Skeletal muscle satellite cell (primary cell): Measurements from ENCODE around the gene CA10.

ENCODE experiments used
- H3K27me3 ChIP-seq: 2 replicates; pipeline ENCODE4 v1.7.0; 2013; ENCODE audit warnings: low read length; ENCODE audit not compliant: control insufficient read depth, insufficient read depth
- H3K36me3 ChIP-seq: 2 replicates; pipeline ENCODE4 v1.7.0; 2013; ENCODE audit warnings: mild to moderate bottlenecking, control low read depth, low read length; ENCODE audit not compliant: insufficient read depth
- H3K4me1 ChIP-seq: 2 replicates; pipeline ENCODE4 v1.7.0; 2013; ENCODE audit warnings: low read length; ENCODE audit not compliant: control insufficient read depth, insufficient read depth
- H3K4me2 ChIP-seq: 2 replicates; pipeline ENCODE4 v1.7.0; 2013; ENCODE audit warnings: mild to moderate bottlenecking, low read length
- H3K4me3 ChIP-seq: 2 replicates; pipeline ENCODE4 v1.7.0; 2013; ENCODE audit warnings: low read length
- H3K9ac ChIP-seq: 2 replicates; pipeline ENCODE4 v1.7.0; 2013; ENCODE audit warnings: mild to moderate bottlenecking, low read depth, low read length, moderate library complexity
- H3K9me3 ChIP-seq: replicated peaks from 2 replicates; pipeline ENCODE4 v1.7.0; 2013; ENCODE audit warnings: mild to moderate bottlenecking, control low read depth, low read length

Gene CA10

GRCh38 chr17:52157603-52158449 lies 688 bp downstream of the CA10 start:
- Histone ChIP-seq H3K36me3 (no peaks in the 10 kb centered on the region), H3K4me2 (no peak overlapping the region), H3K4me1 (no peaks in the 10 kb centered on the region), H3K9me3 (no peaks in the 10 kb centered on the region), H3K27me3 (peaks cover 29% of the 10 kb centered on the region), H3K9ac (no peak overlapping the region), H3K4me3 (no peak overlapping the region)

GRCh38 chr17:52156576-52157570 lies 1.6 kb downstream of the CA10 start:
- no peak overlapping the region for H3K4me2 ChIP-seq
- H3K9ac ChIP-seq, result no peak overlapping the region
- H3K4me3 ChIP-seq, result no peak overlapping the region
- H3K36me3 ChIP-seq, result no peaks in the 10 kb centered on the region
- no peaks in the 10 kb centered on the region for H3K4me1 ChIP-seq
- no peaks in the 10 kb centered on the region for H3K9me3 ChIP-seq
- H3K27me3 ChIP-seq, result peaks cover 29% of the 10 kb centered on the region

GRCh38 chr17:52155301-52155700 lies 3.2 kb downstream of the CA10 start:
- Histone ChIP-seq H3K36me3 (no peaks in the 10 kb centered on the region), H3K9ac (no peak overlapping the region), H3K27me3 (peaks cover 28% of the 10 kb centered on the region), H3K4me1 (no peaks in the 10 kb centered on the region), H3K9me3 (no peaks in the 10 kb centered on the region), H3K4me3 (no peak overlapping the region), H3K4me2 (no peak overlapping the region)

DNA sequence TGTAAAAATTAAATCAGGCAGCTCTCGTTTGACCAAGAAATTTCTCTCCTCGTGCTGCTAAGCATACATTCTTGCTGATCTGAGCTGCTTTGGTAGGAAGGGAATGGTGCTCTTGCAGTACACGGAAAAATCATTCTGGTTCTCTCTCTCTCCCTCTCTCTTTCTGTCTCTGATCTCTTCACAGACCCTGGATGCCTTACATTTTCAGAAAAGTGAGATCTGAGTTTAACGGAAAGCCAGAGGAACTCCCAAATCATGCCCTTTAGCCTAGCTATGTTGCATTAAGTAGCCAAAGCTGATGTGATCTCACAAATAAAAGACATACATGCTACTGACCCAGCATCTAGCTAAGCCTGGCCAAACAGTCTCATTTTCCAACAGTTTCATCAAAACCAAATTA lies 4.0 kb downstream of the CA10 start:
- H3K9me3 ChIP-seq, result no peaks in the 10 kb centered on the region
- no peak overlapping the region for H3K4me2 ChIP-seq
- H3K4me3 ChIP-seq, result no peak overlapping the region
- H3K4me1 ChIP-seq, result no peaks in the 10 kb centered on the region
- H3K9ac ChIP-seq, result no peak overlapping the region
- H3K36me3 ChIP-seq, result no peaks in the 10 kb centered on the region
- H3K27me3 ChIP-seq, result peaks cover 21% of the 10 kb centered on the region

DNA sequence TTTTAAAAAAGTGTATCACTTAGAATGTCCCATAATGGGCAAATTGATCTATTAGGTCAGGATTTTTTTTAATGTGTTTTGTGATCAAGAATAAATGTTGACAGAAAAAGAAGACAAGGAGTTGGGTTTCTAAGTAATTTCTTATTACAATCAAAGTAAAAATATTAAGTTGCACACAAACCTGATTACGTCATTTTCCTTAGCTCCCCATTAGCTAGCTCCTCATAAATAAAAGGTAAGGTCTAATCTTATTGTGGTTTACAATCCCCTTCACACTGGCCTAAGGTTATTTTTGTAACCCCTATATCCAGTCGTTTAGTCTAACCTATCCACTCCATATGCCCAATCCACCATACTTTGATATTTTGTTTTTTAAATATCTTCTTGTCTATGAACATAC lies 7.6 kb downstream of the CA10 start:
- Histone ChIP-seq H3K36me3 (no peaks in the 10 kb centered on the region), H3K4me2 (no peak overlapping the region), H3K27me3 (no peaks in the 10 kb centered on the region), H3K4me3 (no peak overlapping the region), H3K9ac (no peak overlapping the region), H3K9me3 (no peaks in the 10 kb centered on the region), H3K4me1 (no peaks in the 10 kb centered on the region)

DNA sequence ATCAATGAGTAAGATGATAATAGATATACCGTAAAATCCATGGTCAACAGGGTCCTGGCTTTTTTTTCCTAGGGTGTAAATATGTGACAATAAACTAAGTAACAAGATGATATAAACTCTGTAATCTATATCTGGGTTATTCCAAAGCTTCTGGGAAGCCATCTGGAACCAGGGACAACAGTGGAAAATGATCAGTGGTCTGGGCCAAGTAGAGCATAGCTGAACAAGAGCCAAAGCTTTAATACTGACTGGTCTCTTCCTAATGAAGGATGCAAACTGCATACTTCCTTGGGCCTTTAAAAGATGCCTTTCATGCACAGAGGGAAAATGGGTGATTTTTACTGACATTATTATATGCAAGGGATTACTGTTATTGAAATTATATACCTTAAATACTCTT lies 8.9 kb downstream of the CA10 start:
- Histone ChIP-seq H3K4me3 (no peak overlapping the region), H3K4me2 (no peak overlapping the region), H3K27me3 (no peaks in the 10 kb centered on the region), H3K9me3 (no peaks in the 10 kb centered on the region), H3K4me1 (no peaks in the 10 kb centered on the region), H3K9ac (no peak overlapping the region), H3K36me3 (no peaks in the 10 kb centered on the region)

- H3K9me3 ChIP-seq, result no peaks in the 10 kb centered on the region
- H3K9ac ChIP-seq, result no peak overlapping the region
- H3K36me3 ChIP-seq, result no peaks in the 10 kb centered on the region
- H3K4me1 ChIP-seq, result no peaks in the 10 kb centered on the region
- H3K4me3 ChIP-seq, result no peak overlapping the region
- H3K4me2 ChIP-seq, result no peak overlapping the region
- H3K27me3 ChIP-seq, result no peaks in the 10 kb centered on the region
Observed at GRCh38 chr17:52148969-52149351, 9.6 kb downstream of the CA10 start.

GRCh38 chr17:52148288-52148968 lies 10.1 kb downstream of the CA10 start:
- Histone ChIP-seq H3K9ac (no peak overlapping the region), H3K27me3 (no peaks in the 10 kb centered on the region), H3K4me1 (no peaks in the 10 kb centered on the region), H3K36me3 (no peaks in the 10 kb centered on the region), H3K4me2 (no peak overlapping the region), H3K4me3 (no peak overlapping the region), H3K9me3 (no peaks in the 10 kb centered on the region)

- no peak overlapping the region for H3K4me3 ChIP-seq
- H3K4me1 ChIP-seq, result no peaks in the 10 kb centered on the region
- H3K4me2 ChIP-seq, result no peak overlapping the region
- no peak overlapping the region for H3K9ac ChIP-seq
- no peaks in the 10 kb centered on the region for H3K9me3 ChIP-seq
- no peaks in the 10 kb centered on the region for H3K27me3 ChIP-seq
- H3K36me3 ChIP-seq, result no peaks in the 10 kb centered on the region
Observed at GRCh38 chr17:52147872-52148271, 10.6 kb downstream of the CA10 start.

DNA sequence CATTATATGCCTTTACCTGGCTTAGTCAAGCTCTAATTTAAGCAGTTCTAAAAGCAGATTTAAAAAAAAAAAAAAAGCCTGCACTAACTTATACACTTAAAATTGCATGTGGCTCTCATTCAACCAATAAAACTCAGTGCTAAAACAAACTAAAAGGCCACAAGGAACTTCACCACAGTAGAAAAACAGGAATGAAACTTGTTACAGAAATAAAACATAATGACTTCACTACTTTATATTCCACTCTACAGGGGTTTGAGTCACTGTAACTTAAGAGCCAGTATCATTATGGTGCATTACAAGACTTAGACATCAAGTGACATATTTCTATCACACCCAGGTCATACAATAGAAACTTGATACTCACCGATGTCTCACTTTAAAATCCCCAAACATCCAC lies 11.1 kb downstream of the CA10 start:
- H3K27me3 ChIP-seq, result no peaks in the 10 kb centered on the region
- no peak overlapping the region for H3K4me3 ChIP-seq
- H3K4me1 ChIP-seq, result no peaks in the 10 kb centered on the region
- H3K9me3 ChIP-seq, result no peaks in the 10 kb centered on the region
- H3K9ac ChIP-seq, result no peak overlapping the region
- no peaks in the 10 kb centered on the region for H3K36me3 ChIP-seq
- H3K4me2 ChIP-seq, result no peak overlapping the region

DNA sequence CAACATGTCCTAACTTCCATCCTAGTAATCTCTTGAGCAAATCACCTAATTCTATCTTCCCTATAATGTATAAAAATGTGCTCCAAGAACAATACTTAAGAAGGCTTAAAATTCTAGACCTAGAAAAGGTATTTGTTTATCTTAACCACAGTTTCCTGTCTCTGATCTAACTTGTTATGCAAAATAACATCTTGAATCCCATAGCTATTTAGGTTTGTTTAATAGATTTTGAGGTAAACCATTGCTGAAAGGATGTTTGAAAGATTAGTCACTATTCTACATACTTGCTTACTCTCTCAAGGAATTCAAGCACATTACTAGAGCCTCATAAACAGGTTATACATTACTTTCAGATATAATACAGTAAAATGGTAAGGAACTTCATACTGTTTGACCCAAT lies 13.0 kb downstream of the CA10 start:
- H3K4me2 ChIP-seq, result no peak overlapping the region
- no peak overlapping the region for H3K4me3 ChIP-seq

More for the DNA sequence above, 13.0 kb downstream of the CA10 start:
- no peaks in the 10 kb centered on the region for H3K36me3 ChIP-seq
- H3K9me3 ChIP-seq, result no peaks in the 10 kb centered on the region
- no peaks in the 10 kb centered on the region for H3K4me1 ChIP-seq
- H3K9ac ChIP-seq, result no peak overlapping the region
- H3K27me3 ChIP-seq, result no peaks in the 10 kb centered on the region
